GM12878 (cell line): ENCODE measurements around the gene MICALL1.
"Not testable (repeated sequence)": the region's sequence is repeated elsewhere in the genome, so short reads cannot be mapped to it uniquely, and the experiment has no call there.

Experiments used
- CBX3 ChIP-seq: fragments of 200-600 bp; sonication (generic); IDR thresholded peaks from 2 replicates; pipeline ENCODE4 v1.6.1; 2016; ENCODE audit warnings: low read depth, borderline replicate concordance
- CTCF ChIP-seq, 3 experiments: IDR thresholded peaks in 2 of 3; conservative IDR thresholded peaks in 1 of 3; 2 replicates each; pipeline ENCODE4 v1.5.1; 2011; ENCODE audit warnings: low read depth in 3 of 3, low read length in 3 of 3, mild to moderate bottlenecking in 3 of 3, control low read depth in 2 of 3, moderate library complexity in 2 of 3, inconsistent platforms in 1 of 3, mixed read lengths in 1 of 3; ENCODE audit not compliant: control insufficient read depth in 2 of 3, insufficient read depth in 1 of 3; ENCODE audit errors: extremely low read depth in 1 of 3
- POLR2A ChIP-seq: IDR thresholded peaks from 2 replicates; pipeline ENCODE4 v1.6.1; 2011; ENCODE audit warnings: low read depth, mild to moderate bottlenecking, low read length
- SIX5 ChIP-seq: IDR thresholded peaks from 2 replicates; pipeline ENCODE4 v1.6.1; 2011; ENCODE audit warnings: mild to moderate bottlenecking, low read depth, low read length, moderate library complexity; ENCODE audit not compliant: severe bottlenecking
- SRF ChIP-seq, 2 experiments: IDR thresholded peaks; 2 replicates each; pipeline ENCODE4 v1.6.1; 2011; ENCODE audit warnings: low read depth in 2 of 2, low read length in 2 of 2, mild to moderate bottlenecking in 1 of 2, moderate library complexity in 1 of 2

GRCh38 chr22:37952629-37953028 lies 46.5 kb downstream of the MICALL1 start:
- TF ChIP-seq SRF (IDR thresholded peaks at IDR 0.05; ENCODE audit: low read depth in 2 of 2, low read length in 2 of 2); CTCF (IDR thresholded peaks at IDR 0.05 in 2 of 3, conservative IDR thresholded peaks at IDR 0.05 in 1 of 3; ENCODE audit: control insufficient read depth in 2 of 3, extremely low read depth in 1 of 3, insufficient read depth in 1 of 3, low read depth in 3 of 3, low read length in 3 of 3); POLR2A; SIX5; CBX3: not testable (repeated sequence)
